Lower leg skin (tissue), 3 donors: ENCODE results near the gene HIC1.

Source experiments
- POLR2A ChIP-seq, 2 donors: fragments of 450-650 bp; IDR thresholded peaks; one replicate each; pipeline ENCODE4 v1.6.1; 2016 to 2017; ENCODE audit warnings: antibody characterized with exemption in 2 of 2, mild to moderate bottlenecking in 1 of 2, moderate library complexity in 1 of 2
- TF ChIP-seq, protein P1 (sequence below), 3 donors: fragments of 450-650 bp; IDR thresholded peaks; one replicate each; pipeline ENCODE4 v1.5.1; 2016; ENCODE audit warnings: antibody characterized with exemption in 3 of 3, mild to moderate bottlenecking in 3 of 3, moderate library complexity in 2 of 3

DNA sequence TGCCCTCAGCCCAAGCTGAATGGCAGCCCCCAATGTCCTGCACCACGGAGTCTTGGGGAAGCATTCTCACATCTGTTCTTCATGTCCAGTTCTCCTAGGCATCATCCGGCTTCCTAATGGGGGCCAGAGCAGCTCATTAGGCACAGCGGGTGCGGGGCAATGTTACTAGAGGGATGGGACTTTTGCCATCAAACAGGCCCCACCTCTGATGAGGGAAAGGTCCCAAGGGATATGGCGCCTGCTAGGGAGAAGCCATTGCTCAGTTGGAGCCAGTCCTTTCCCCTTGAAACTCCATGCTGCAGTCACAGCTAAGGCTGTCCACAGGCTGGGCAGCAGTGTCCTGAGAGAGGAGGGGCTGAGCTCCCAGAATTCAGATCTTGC is 26.7 kb upstream of the HIC1 start:
- TF ChIP-seq POLR2A (IDR thresholded peaks at IDR 0.05) = no peak
- TF ChIP-seq, protein P1, sequence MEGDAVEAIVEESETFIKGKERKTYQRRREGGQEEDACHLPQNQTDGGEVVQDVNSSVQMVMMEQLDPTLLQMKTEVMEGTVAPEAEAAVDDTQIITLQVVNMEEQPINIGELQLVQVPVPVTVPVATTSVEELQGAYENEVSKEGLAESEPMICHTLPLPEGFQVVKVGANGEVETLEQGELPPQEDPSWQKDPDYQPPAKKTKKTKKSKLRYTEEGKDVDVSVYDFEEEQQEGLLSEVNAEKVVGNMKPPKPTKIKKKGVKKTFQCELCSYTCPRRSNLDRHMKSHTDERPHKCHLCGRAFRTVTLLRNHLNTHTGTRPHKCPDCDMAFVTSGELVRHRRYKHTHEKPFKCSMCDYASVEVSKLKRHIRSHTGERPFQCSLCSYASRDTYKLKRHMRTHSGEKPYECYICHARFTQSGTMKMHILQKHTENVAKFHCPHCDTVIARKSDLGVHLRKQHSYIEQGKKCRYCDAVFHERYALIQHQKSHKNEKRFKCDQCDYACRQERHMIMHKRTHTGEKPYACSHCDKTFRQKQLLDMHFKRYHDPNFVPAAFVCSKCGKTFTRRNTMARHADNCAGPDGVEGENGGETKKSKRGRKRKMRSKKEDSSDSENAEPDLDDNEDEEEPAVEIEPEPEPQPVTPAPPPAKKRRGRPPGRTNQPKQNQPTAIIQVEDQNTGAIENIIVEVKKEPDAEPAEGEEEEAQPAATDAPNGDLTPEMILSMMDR (IDR thresholded peaks at IDR 0.05) = no peak
